ENCODE results near the gene GADL1.

Gene GADL1

GRCh38 chr3:30813734-30814133 lies 80.7 kb downstream of the GADL1 start:
- no peak overlapping the region for H3K27ac ChIP-seq
- no peak for TF ChIP-seq CTCF (conservative IDR thresholded peaks at IDR 0.05)

- no peak for TF ChIP-seq CTCF (conservative IDR thresholded peaks at IDR 0.05)
- H3K27ac ChIP-seq: no peak overlapping the region
Measured at GRCh38 chr3:30811151-30811795, 83.2 kb downstream of the GADL1 start.

- H3K27ac ChIP-seq: no peak overlapping the region
- TF ChIP-seq CTCF (conservative IDR thresholded peaks at IDR 0.05): no peak
Measured at GRCh38 chr3:30810625-30811024, 83.8 kb downstream of the GADL1 start.

GRCh38 chr3:30805695-30806094 lies 88.8 kb downstream of the GADL1 start:
- TF ChIP-seq CTCF (conservative IDR thresholded peaks at IDR 0.05): no peak
- no peak overlapping the region for H3K27ac ChIP-seq

DNA sequence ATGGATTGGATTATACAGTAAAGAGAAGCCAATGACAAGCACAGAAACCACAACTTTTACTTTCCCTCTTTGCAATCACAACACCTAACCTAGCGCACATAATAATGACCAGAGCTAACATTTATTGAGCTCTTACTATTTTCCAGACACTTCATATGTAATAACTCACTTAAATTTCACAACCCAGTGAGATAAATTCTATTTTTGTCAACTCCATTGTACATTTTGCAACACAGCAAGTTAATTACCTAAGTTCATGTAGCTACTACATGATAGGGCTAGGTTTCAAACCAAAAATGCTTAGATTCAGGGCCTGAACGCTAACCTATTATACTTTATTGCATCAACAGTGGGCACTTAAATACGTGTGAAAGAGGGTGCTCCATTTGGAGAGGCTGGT lies 89.5 kb downstream of the GADL1 start:
- TF ChIP-seq CTCF (conservative IDR thresholded peaks at IDR 0.05): no peak
- no peak overlapping the region for H3K27ac ChIP-seq

DNA sequence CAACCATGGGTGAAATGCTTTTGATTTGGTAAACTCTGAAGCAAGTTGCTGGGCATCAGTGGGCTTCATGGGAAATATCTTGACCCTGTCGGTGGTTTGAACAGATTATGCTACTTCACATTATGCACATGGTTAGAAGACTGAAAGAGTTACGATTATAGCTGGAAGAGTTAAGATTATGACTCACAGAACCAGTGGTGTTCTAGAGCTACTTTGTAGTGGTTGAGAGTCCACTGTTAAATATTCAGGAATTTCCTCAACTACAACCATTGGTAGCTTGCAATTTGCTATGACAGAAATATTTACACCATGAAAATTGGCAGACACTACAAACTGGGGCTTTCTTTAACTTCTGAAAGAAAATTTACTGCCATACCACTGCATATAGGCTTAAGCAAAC lies 99.3 kb downstream of the GADL1 start:
- no peak for TF ChIP-seq CTCF (conservative IDR thresholded peaks at IDR 0.05)

GRCh38 chr3:30793740-30794139 lies 100.7 kb downstream of the GADL1 start:
- no peak for TF ChIP-seq CTCF (conservative IDR thresholded peaks at IDR 0.05)
- H3K27ac ChIP-seq: no peak overlapping the region

More for the DNA sequence above, 99.3 kb downstream of the GADL1 start:
- no peak overlapping the region for H3K27ac ChIP-seq

All from VCaP (cell line).